ENCODE measurements around the gene ZNF750.

The ZNF750 gene

DNA sequence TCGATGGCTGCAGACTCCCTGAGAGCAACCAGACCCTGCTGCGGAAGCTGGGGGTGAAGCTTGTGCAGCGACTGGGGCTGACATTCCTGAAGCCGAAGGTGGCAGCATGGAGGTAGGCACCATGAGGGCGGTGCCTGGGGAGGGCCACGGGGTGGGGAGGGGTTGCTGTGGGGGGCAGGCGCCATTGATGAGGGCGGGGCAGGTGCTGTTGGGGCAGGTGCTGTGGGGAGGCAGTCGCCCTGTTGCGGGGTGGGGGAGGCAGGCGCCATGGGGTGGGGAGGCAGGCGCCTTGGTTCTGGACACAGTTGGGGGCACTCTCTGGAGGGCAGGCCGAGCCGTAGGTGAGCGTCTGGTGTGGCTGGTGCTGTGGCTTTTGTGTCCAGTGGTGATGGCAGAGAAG, 38.9 kb downstream of the ZNF750 start:
- no peaks in the 10 kb centered on the region for H3K9me3 ChIP-seq (replicated peaks; ENCODE audit: insufficient read depth, low read length)
- no peak overlapping the region for H2AFZ ChIP-seq (ENCODE audit: low read length)
- no peaks in the 10 kb centered on the region for H3K4me1 ChIP-seq (ENCODE audit: low read length)
- no peak overlapping the region for H3K27ac ChIP-seq (ENCODE audit: low read length)
- no peak overlapping the region for H3K4me2 ChIP-seq (ENCODE audit: low read depth, low read length)
- H3F3A ChIP-seq (ENCODE audit: insufficient read depth, low read length): no peaks in the 10 kb centered on the region
- no peaks in the 10 kb centered on the region for H3K27me3 ChIP-seq (replicated peaks; ENCODE audit: insufficient read depth, low read length)
- no peak for TF ChIP-seq EZH2phosphoT487 (IDR thresholded peaks at IDR 0.05; ENCODE audit: low read length)
- no peak for TF ChIP-seq CTCF (IDR thresholded peaks at IDR 0.05; ENCODE audit: low read length)
- TF ChIP-seq EZH2 (optimal IDR thresholded peaks at IDR 0.05; ENCODE audit: low read depth, low read length): no peak
- H4K20me1 ChIP-seq (ENCODE audit: insufficient read depth, low read length): no peaks in the 10 kb centered on the region
- peaks cover 34% of the 10 kb centered on the region for H3K79me2 ChIP-seq (ENCODE audit: low read length)
- H3K9me2 ChIP-seq (replicated peaks; ENCODE audit: insufficient read depth, low read length): no peaks in the 10 kb centered on the region
- no peak for DNase-seq
- no peak overlapping the region for H3K9ac ChIP-seq (ENCODE audit: low read length)
- H3K4me3 ChIP-seq (ENCODE audit: low read length): no peak overlapping the region
- no peaks in the 10 kb centered on the region for H3K36me3 ChIP-seq (replicated peaks; ENCODE audit: insufficient read depth, low read length)

DNA sequence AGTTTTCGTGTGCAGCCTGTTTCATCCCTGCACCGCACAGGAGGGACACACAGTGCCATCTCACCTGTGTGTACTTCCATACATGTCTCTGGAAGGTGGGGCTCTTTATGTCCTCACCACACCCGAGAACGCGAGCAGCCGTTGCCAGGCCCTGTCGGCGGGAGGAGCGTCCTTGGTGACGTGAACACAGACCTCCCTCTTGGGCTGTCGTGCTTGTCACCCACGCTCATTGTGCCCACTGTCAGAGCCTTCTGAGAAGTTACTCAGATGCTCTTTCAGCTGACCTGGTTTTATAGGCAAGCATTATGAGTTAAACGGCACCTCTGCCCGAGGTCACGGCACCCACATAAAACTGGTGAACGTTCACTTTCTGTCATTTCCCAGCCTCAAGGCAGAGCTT, 40.2 kb downstream of the ZNF750 start:
- H3K79me2 ChIP-seq (ENCODE audit: low read length): peaks cover 34% of the 10 kb centered on the region
- no peaks in the 10 kb centered on the region for H3K9me3 ChIP-seq (replicated peaks; ENCODE audit: insufficient read depth, low read length)
- no peak overlapping the region for H3K4me3 ChIP-seq (ENCODE audit: low read length)
- no peaks in the 10 kb centered on the region for H4K20me1 ChIP-seq (ENCODE audit: insufficient read depth, low read length)
- no peaks in the 10 kb centered on the region for H3K36me3 ChIP-seq (replicated peaks; ENCODE audit: insufficient read depth, low read length)
- no peak for DNase-seq
- no peak overlapping the region for H3K4me2 ChIP-seq (ENCODE audit: low read depth, low read length)
- no peak overlapping the region for H3K27ac ChIP-seq (ENCODE audit: low read length)
- H3K9me2 ChIP-seq (replicated peaks; ENCODE audit: insufficient read depth, low read length): no peaks in the 10 kb centered on the region
- H2AFZ ChIP-seq (ENCODE audit: low read length): no peak overlapping the region
- no peaks in the 10 kb centered on the region for H3K4me1 ChIP-seq (ENCODE audit: low read length)
- no peak for TF ChIP-seq EZH2phosphoT487 (IDR thresholded peaks at IDR 0.05; ENCODE audit: low read length)
- H3K9ac ChIP-seq (ENCODE audit: low read length): no peak overlapping the region
- H3K27me3 ChIP-seq (replicated peaks; ENCODE audit: insufficient read depth, low read length): no peaks in the 10 kb centered on the region
- no peaks in the 10 kb centered on the region for H3F3A ChIP-seq (ENCODE audit: insufficient read depth, low read length)

- Histone ChIP-seq H3F3A (ENCODE audit: insufficient read depth, low read length) (no peaks in the 10 kb centered on the region), H3K9ac (ENCODE audit: low read length) (no peak overlapping the region), H3K9me2 (replicated peaks; ENCODE audit: insufficient read depth, low read length) (no peaks in the 10 kb centered on the region), H3K36me3 (replicated peaks; ENCODE audit: insufficient read depth, low read length) (no peaks in the 10 kb centered on the region), H3K4me1 (ENCODE audit: low read length) (no peaks in the 10 kb centered on the region), H3K4me2 (ENCODE audit: low read depth, low read length) (no peak overlapping the region), H3K27ac (ENCODE audit: low read length) (no peak overlapping the region), H2AFZ (ENCODE audit: low read length) (no peak overlapping the region), H4K20me1 (ENCODE audit: insufficient read depth, low read length) (no peaks in the 10 kb centered on the region), H3K27me3 (replicated peaks; ENCODE audit: insufficient read depth, low read length) (no peaks in the 10 kb centered on the region), H3K4me3 (ENCODE audit: low read length) (no peak overlapping the region), H3K79me2 (ENCODE audit: low read length) (peaks cover 37% of the 10 kb centered on the region), H3K9me3 (replicated peaks; ENCODE audit: insufficient read depth, low read length) (no peaks in the 10 kb centered on the region)
- no peak for DNase-seq
- TF ChIP-seq EZH2 (optimal IDR thresholded peaks at IDR 0.05; ENCODE audit: low read depth, low read length) (no peak), EZH2phosphoT487 (IDR thresholded peaks at IDR 0.05; ENCODE audit: low read length) (no peak), CTCF (IDR thresholded peaks at IDR 0.05; ENCODE audit: low read length) (no peak)
These were observed 41.1 kb downstream of the ZNF750 start for GRCh38 chr17:82798752-82799151.

DNA sequence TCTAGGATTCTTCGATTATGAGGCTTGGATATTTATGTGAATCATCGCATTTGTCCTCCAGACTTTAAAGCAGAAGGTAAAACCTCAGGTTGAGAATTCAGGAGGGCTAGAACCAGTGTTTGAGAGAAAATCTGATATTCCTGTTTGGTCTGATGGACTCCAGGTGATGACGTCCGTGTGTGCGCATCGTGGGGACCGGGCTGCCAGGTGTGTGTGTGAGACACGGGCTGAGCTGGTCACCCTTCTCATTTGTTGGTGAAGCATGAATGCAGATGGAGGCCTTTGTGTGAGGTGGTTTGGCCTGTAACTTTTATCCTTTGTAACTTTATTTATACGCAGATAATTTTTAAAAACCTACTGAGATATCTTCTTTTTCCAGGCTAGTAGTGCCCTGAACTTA, 42.8 kb downstream of the ZNF750 start:
- no peak overlapping the region for H3K4me2 ChIP-seq (ENCODE audit: low read depth, low read length)
- H3K9me2 ChIP-seq (replicated peaks; ENCODE audit: insufficient read depth, low read length): no peaks in the 10 kb centered on the region
- H3K9me3 ChIP-seq (replicated peaks; ENCODE audit: insufficient read depth, low read length): no peaks in the 10 kb centered on the region
- H3F3A ChIP-seq (ENCODE audit: insufficient read depth, low read length): no peaks in the 10 kb centered on the region
- no peaks in the 10 kb centered on the region for H3K4me1 ChIP-seq (ENCODE audit: low read length)
- no peaks in the 10 kb centered on the region for H4K20me1 ChIP-seq (ENCODE audit: insufficient read depth, low read length)
- no peaks in the 10 kb centered on the region for H3K36me3 ChIP-seq (replicated peaks; ENCODE audit: insufficient read depth, low read length)
- H3K27ac ChIP-seq (ENCODE audit: low read length): no peak overlapping the region
- TF ChIP-seq EZH2 (optimal IDR thresholded peaks at IDR 0.05; ENCODE audit: low read depth, low read length) (no peak), CTCF (IDR thresholded peaks at IDR 0.05; ENCODE audit: low read length) (no peak), EZH2phosphoT487 (IDR thresholded peaks at IDR 0.05; ENCODE audit: low read length) (no peak)
- no peak overlapping the region for H3K4me3 ChIP-seq (ENCODE audit: low read length)
- H3K9ac ChIP-seq (ENCODE audit: low read length): no peak overlapping the region
- H3K79me2 ChIP-seq (ENCODE audit: low read length): peaks cover 26% of the 10 kb centered on the region
- DNase-seq: no peak
- H2AFZ ChIP-seq (ENCODE audit: low read length): no peak overlapping the region
- H3K27me3 ChIP-seq (replicated peaks; ENCODE audit: insufficient read depth, low read length): no peaks in the 10 kb centered on the region

Data from MM.1S (cell line).